ENCODE measurements around the gene SYPL1.

The SYPL1 gene

GRCh38 chr7:106057962-106058927 is 53.9 kb downstream of the SYPL1 start:
- Histone ChIP-seq H3K4me3 (ENCODE audit: low read length) (peak overlapping the region; percentile 15), H3K27me3 (ENCODE audit: insufficient read depth, low read length) (peaks cover 4% of the 10 kb centered on the region), H2AFZ (ENCODE audit: low read depth, low read length) (peak overlapping the region; percentile 21), H3K9me3 (ENCODE audit: low read length) (peaks cover 8% of the 10 kb centered on the region), H3K36me3 (ENCODE audit: insufficient read depth, low read length) (no peaks in the 10 kb centered on the region), H3K4me1 (ENCODE audit: insufficient read depth, low read length) (peaks cover 23% of the 10 kb centered on the region)

GRCh38 chr7:106057204-106057961 is 54.7 kb downstream of the SYPL1 start:
- no peak overlapping the region for H3K4me3 ChIP-seq (ENCODE audit: low read length)

GRCh38 chr7:106056513-106057203 is 55.5 kb downstream of the SYPL1 start:
- Histone ChIP-seq H3K36me3 (ENCODE audit: insufficient read depth, low read length) (no peaks in the 10 kb centered on the region), H3K4me3 (ENCODE audit: low read length) (no peak overlapping the region), H3K4me1 (ENCODE audit: insufficient read depth, low read length) (peaks cover 17% of the 10 kb centered on the region), H3K27me3 (ENCODE audit: insufficient read depth, low read length) (peaks cover 4% of the 10 kb centered on the region), H3K9me3 (ENCODE audit: low read length) (peaks cover 8% of the 10 kb centered on the region), H2AFZ (ENCODE audit: low read depth, low read length) (no peak overlapping the region)

More at GRCh38 chr7:106057204-106057961, 54.7 kb downstream of the SYPL1 start:
- Histone ChIP-seq H3K9me3 (ENCODE audit: low read length) (peaks cover 8% of the 10 kb centered on the region), H3K27me3 (ENCODE audit: insufficient read depth, low read length) (peaks cover 4% of the 10 kb centered on the region), H3K4me1 (ENCODE audit: insufficient read depth, low read length) (peaks cover 17% of the 10 kb centered on the region), H3K36me3 (ENCODE audit: insufficient read depth, low read length) (no peaks in the 10 kb centered on the region), H2AFZ (ENCODE audit: low read depth, low read length) (peak overlapping the region; percentile 21)

DNA sequence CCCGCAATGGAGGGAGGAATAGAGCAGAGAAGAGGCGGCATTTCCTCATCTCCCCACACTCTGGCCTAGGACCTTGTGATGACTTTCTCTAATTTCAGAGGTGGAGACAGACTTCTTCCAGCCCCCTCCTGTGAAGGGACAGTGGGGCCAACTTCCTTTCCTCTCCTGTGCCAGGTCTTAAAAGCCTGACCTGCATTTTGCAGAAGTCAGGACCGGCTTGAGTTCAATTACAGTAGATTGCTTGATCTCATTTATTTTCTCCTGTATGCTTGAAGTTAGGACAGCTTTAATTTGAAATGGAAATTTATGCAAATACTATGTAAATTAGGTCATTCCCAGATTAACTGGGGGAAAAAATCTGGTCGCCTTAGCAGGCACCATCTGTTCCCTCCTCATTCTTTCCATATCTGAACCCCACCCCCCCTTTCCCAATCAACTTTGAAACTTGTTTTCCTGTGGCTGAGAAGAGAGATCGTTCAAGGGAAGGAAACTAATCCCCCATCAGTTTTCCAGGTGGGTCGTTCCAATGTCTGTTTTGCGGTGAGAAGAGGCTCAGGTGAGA is 57.1 kb downstream of the SYPL1 start:
- no peak overlapping the region for H3K4me3 ChIP-seq (ENCODE audit: low read length)
- H2AFZ ChIP-seq (ENCODE audit: low read depth, low read length), result no peak overlapping the region
- no peaks in the 10 kb centered on the region for H3K36me3 ChIP-seq (ENCODE audit: insufficient read depth, low read length)
- H3K27me3 ChIP-seq (ENCODE audit: insufficient read depth, low read length), result peaks cover 4% of the 10 kb centered on the region
- H3K4me1 ChIP-seq (ENCODE audit: insufficient read depth, low read length), result peaks cover 17% of the 10 kb centered on the region
- peaks cover 4% of the 10 kb centered on the region for H3K9me3 ChIP-seq (ENCODE audit: low read length)

DNA sequence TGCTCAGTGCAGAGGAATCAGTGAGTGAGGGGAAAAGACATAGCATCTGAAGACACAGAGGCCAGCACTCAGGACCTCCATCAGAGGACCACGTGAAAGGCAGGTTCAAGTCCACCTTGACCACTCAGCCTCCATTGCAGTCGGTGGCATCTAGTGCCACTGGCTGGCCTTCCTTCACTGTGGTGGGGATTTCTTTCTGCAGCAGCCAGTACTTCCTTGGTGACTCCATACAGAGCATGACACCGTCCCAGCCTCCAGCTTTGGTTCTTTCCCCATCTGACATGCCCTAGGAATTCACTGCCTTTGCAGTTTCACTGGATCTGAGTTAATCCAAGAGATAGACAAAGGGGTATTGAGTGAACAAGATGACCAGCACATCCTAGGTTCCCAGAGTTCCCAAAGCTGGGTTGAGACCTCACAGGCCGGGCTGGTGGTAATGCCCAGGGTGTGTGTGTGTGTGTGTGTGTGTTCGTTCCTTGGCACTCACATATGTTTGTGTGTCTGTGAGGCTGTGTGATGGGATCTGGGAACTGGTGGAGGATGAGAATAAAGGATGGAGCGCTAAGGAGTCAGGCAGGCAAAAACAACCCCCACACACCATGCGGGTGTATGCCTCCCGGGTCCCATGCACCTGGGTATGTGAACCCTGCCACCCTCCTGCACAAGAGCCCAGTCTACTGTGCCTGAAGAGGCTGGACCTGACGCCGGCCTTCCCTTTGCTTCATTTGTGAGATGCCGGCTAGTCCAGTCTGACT is 57.8 kb downstream of the SYPL1 start:
- peaks cover 4% of the 10 kb centered on the region for H3K27me3 ChIP-seq (ENCODE audit: insufficient read depth, low read length)
- no peak overlapping the region for H3K4me3 ChIP-seq (ENCODE audit: low read length)
- H3K36me3 ChIP-seq (ENCODE audit: insufficient read depth, low read length), result no peaks in the 10 kb centered on the region
- H3K9me3 ChIP-seq (ENCODE audit: low read length), result peaks cover 4% of the 10 kb centered on the region
- H2AFZ ChIP-seq (ENCODE audit: low read depth, low read length), result no peak overlapping the region
- peaks cover 17% of the 10 kb centered on the region for H3K4me1 ChIP-seq (ENCODE audit: insufficient read depth, low read length)

- Histone ChIP-seq H3K27me3 (ENCODE audit: insufficient read depth, low read length) (peaks cover 4% of the 10 kb centered on the region), H2AFZ (ENCODE audit: low read depth, low read length) (no peak overlapping the region), H3K9me3 (ENCODE audit: low read length) (peaks cover 4% of the 10 kb centered on the region), H3K4me1 (ENCODE audit: insufficient read depth, low read length) (peaks cover 7% of the 10 kb centered on the region), H3K4me3 (ENCODE audit: low read length) (no peak overlapping the region), H3K36me3 (ENCODE audit: insufficient read depth, low read length) (no peaks in the 10 kb centered on the region)
Measured at GRCh38 chr7:106053109-106053508, 59.0 kb downstream of the SYPL1 start.

- peaks cover 4% of the 10 kb centered on the region for H3K27me3 ChIP-seq (ENCODE audit: insufficient read depth, low read length)
- H3K4me1 ChIP-seq (ENCODE audit: insufficient read depth, low read length), result peaks cover 3% of the 10 kb centered on the region
- peaks cover 4% of the 10 kb centered on the region for H3K9me3 ChIP-seq (ENCODE audit: low read length)
- H3K36me3 ChIP-seq (ENCODE audit: insufficient read depth, low read length), result no peaks in the 10 kb centered on the region
- H3K4me3 ChIP-seq (ENCODE audit: low read length), result no peak overlapping the region
- no peak overlapping the region for H2AFZ ChIP-seq (ENCODE audit: low read depth, low read length)
Measured at GRCh38 chr7:106052681-106053080, 59.4 kb downstream of the SYPL1 start.

GRCh38 chr7:106050746-106051117 is 61.4 kb downstream of the SYPL1 start:
- no peak overlapping the region for H3K4me3 ChIP-seq (ENCODE audit: low read length)
- H3K36me3 ChIP-seq (ENCODE audit: insufficient read depth, low read length), result no peaks in the 10 kb centered on the region
- peaks cover 3% of the 10 kb centered on the region for H3K4me1 ChIP-seq (ENCODE audit: insufficient read depth, low read length)
- peaks cover 4% of the 10 kb centered on the region for H3K9me3 ChIP-seq (ENCODE audit: low read length)
- no peak overlapping the region for H2AFZ ChIP-seq (ENCODE audit: low read depth, low read length)
- peaks cover 4% of the 10 kb centered on the region for H3K27me3 ChIP-seq (ENCODE audit: insufficient read depth, low read length)

GRCh38 chr7:106050002-106050745 is 61.9 kb downstream of the SYPL1 start:
- Histone ChIP-seq H3K4me1 (ENCODE audit: insufficient read depth, low read length) (peaks cover under 1% of the 10 kb centered on the region), H2AFZ (ENCODE audit: low read depth, low read length) (no peak overlapping the region), H3K4me3 (ENCODE audit: low read length) (no peak overlapping the region), H3K9me3 (ENCODE audit: low read length) (peaks cover 4% of the 10 kb centered on the region), H3K27me3 (ENCODE audit: insufficient read depth, low read length) (peaks cover 4% of the 10 kb centered on the region), H3K36me3 (ENCODE audit: insufficient read depth, low read length) (no peaks in the 10 kb centered on the region)

DNA sequence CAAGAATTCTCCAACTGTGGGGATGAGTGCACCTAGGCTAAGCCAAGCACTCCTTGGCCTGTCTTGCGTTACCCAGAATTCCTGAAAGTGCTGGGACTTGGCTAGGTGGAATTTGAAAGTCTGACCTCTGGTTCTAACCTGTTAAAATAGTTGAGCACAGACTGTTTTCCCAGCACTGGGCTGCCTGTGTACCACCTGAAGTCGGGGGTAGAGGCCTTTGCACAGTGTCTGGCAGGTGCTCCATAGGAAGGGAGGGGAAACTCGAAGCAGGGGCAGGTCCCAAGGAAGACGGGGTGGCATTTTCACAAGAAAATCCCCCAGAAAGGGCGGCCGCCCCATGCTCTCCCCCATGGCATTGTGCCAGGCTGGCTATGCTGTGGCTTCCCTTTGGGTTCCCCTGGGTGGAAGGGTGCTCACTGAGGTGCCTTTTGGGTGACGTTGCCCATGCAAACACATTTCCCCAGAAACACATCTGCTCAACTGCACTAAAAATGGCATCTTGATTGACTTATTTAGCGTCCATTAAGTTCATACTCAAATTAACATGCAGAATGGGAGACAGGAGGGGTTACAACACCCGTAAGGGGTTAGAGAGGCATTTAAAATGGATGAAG is 62.9 kb downstream of the SYPL1 start:
- Histone ChIP-seq H3K4me1 (ENCODE audit: insufficient read depth, low read length) (no peaks in the 10 kb centered on the region), H2AFZ (ENCODE audit: low read depth, low read length) (no peak overlapping the region), H3K4me3 (ENCODE audit: low read length) (no peak overlapping the region), H3K9me3 (ENCODE audit: low read length) (peaks cover 4% of the 10 kb centered on the region), H3K27me3 (ENCODE audit: insufficient read depth, low read length) (peaks cover 2% of the 10 kb centered on the region), H3K36me3 (ENCODE audit: insufficient read depth, low read length) (no peaks in the 10 kb centered on the region)

GRCh38 chr7:106048706-106049020 is 63.4 kb downstream of the SYPL1 start:
- H2AFZ ChIP-seq (ENCODE audit: low read depth, low read length), result no peak overlapping the region
- H3K36me3 ChIP-seq (ENCODE audit: insufficient read depth, low read length), result no peaks in the 10 kb centered on the region
- H3K4me1 ChIP-seq (ENCODE audit: insufficient read depth, low read length), result no peaks in the 10 kb centered on the region
- H3K4me3 ChIP-seq (ENCODE audit: low read length), result no peak overlapping the region
- H3K27me3 ChIP-seq (ENCODE audit: insufficient read depth, low read length), result no peaks in the 10 kb centered on the region
- H3K9me3 ChIP-seq (ENCODE audit: low read length), result peaks cover 4% of the 10 kb centered on the region

Measured in neuron (in vitro differentiated cells).